Prostate gland (tissue), 2 donors: ENCODE measurements around the gene DCUN1D1.

Experiments
- POLR2A ChIP-seq: fragments of 450-650 bp; IDR thresholded peaks from one replicate; pipeline ENCODE4 v1.6.1; 2016; ENCODE audit warnings: antibody characterized with exemption, mild to moderate bottlenecking
- TF ChIP-seq, protein P1 (sequence below), 4 experiments: fragments of 200-600 bp in 2 of 4; fragments of 450-650 bp in 2 of 4; sonication (generic) in 2 of 4; IDR thresholded peaks; 1 replicate in 3 of 4; 2 replicates in 1 of 4; pipeline ENCODE4 v1.5.1; 2016 to 2019; ENCODE audit warnings: antibody characterized with exemption in 4 of 4, mild to moderate bottlenecking in 2 of 4, moderate library complexity in 2 of 4

DNA sequence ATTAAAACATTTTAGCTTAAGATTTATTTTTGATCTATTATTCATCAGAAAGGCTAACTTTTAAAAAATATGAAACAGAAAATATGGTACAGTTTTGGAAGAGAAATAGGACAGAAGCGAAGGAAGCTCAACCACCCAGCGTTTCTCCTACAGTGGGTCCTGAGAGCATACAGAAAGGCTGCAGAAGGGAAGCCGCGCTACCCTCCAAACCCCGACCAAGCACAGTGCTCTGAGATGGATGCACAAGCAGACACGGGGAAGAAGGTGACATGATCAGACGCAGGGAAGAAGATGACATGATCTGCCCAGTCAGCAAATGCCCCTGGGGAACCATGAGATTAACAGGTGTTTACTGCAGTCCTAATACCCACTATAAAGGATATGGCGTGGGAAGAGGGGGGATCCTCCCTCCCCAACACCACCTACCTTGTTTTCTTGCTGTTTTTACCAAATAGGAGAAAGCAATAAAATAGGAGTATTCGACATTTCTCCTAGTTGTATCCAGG lies 14.4 kb downstream of the DCUN1D1 start:
- TF ChIP-seq POLR2A = no peak
- TF ChIP-seq, protein P1, sequence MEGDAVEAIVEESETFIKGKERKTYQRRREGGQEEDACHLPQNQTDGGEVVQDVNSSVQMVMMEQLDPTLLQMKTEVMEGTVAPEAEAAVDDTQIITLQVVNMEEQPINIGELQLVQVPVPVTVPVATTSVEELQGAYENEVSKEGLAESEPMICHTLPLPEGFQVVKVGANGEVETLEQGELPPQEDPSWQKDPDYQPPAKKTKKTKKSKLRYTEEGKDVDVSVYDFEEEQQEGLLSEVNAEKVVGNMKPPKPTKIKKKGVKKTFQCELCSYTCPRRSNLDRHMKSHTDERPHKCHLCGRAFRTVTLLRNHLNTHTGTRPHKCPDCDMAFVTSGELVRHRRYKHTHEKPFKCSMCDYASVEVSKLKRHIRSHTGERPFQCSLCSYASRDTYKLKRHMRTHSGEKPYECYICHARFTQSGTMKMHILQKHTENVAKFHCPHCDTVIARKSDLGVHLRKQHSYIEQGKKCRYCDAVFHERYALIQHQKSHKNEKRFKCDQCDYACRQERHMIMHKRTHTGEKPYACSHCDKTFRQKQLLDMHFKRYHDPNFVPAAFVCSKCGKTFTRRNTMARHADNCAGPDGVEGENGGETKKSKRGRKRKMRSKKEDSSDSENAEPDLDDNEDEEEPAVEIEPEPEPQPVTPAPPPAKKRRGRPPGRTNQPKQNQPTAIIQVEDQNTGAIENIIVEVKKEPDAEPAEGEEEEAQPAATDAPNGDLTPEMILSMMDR (IDR thresholded peaks at IDR 0.05) = no peak
